ENCODE data around the gene SLC39A13. TPM values are rescaled to one million over a fixed set of nuclear protein-coding genes. Genes with fewer than 3 reads are reported as not detected.
A peak's percentile ranks its signal among the peaks of the same experiment; 100 is the strongest.

SLC39A13 gene
- total and polyA plus RNA-seq, 2 donors from 2014 or later: 80.6 to 93.2 TPM

DNA sequence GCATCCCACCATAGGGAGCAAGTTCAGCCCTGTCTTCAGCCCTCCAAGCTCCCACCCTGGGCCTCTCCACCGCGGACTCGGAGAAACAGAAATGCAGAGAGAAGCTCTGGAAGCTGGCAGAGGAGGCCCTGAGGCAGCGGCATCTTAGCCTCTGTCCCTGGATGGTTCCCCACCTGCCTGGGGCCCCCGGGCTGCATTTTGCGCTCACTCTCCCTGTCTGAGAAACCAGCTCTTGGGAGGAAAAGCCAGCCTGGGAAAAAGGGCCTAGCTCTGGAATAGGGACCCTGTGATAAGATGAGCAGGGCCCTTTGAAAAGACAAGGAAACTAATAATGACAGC, 18.0 kb upstream of the SLC39A13 start:
- H3K36me3 ChIP-seq (ENCODE audit: control insufficient read depth in 2 of 3, insufficient read depth in 3 of 3, low read length in 3 of 3): no peaks in the 10 kb centered on the region
- TF ChIP-seq, protein P1, sequence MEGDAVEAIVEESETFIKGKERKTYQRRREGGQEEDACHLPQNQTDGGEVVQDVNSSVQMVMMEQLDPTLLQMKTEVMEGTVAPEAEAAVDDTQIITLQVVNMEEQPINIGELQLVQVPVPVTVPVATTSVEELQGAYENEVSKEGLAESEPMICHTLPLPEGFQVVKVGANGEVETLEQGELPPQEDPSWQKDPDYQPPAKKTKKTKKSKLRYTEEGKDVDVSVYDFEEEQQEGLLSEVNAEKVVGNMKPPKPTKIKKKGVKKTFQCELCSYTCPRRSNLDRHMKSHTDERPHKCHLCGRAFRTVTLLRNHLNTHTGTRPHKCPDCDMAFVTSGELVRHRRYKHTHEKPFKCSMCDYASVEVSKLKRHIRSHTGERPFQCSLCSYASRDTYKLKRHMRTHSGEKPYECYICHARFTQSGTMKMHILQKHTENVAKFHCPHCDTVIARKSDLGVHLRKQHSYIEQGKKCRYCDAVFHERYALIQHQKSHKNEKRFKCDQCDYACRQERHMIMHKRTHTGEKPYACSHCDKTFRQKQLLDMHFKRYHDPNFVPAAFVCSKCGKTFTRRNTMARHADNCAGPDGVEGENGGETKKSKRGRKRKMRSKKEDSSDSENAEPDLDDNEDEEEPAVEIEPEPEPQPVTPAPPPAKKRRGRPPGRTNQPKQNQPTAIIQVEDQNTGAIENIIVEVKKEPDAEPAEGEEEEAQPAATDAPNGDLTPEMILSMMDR (IDR thresholded peaks at IDR 0.05; ENCODE audit: borderline replicate concordance, extremely low read depth, insufficient read depth): no peak
- no peak overlapping the region for H3K9ac ChIP-seq (ENCODE audit: low read length in 3 of 3)
- H3K9me3 ChIP-seq (ENCODE audit: control insufficient read depth in 2 of 3, insufficient read depth in 1 of 3, low read length in 3 of 3): no peaks in the 10 kb centered on the region
- FAIRE-seq: no peak
- DNase-seq: peak in 1 of 5 donors; percentile 29
- H3K27me3 ChIP-seq (ENCODE audit: control insufficient read depth, insufficient read depth, low read length): no peaks in the 10 kb centered on the region
- H3K27ac ChIP-seq (ENCODE audit: low read depth in 2 of 2, low read length in 2 of 2): no peak overlapping the region
- H3K4me3 ChIP-seq (ENCODE audit: low read length in 3 of 3): no peak overlapping the region
- intact Hi-C loops (cut with DNase I): no loop called here
- H3K4me1 ChIP-seq (ENCODE audit: control insufficient read depth in 2 of 3, insufficient read depth in 2 of 3, low read depth in 1 of 3, low read length in 3 of 3): peaks cover 0 to 3% (median 0%) of the 10 kb centered on the region in 3 donors

- Histone ChIP-seq H3K27me3 (ENCODE audit: control insufficient read depth, insufficient read depth, low read length) (no peaks in the 10 kb centered on the region), H3K9ac (ENCODE audit: low read length in 3 of 3) (no peak overlapping the region), H3K9me3 (ENCODE audit: control insufficient read depth in 2 of 3, insufficient read depth in 1 of 3, low read length in 3 of 3) (no peaks in the 10 kb centered on the region), H3K27ac (ENCODE audit: low read depth in 2 of 2, low read length in 2 of 2) (peak overlapping the region in 1 of 2 donors; percentile 11), H3K4me3 (ENCODE audit: low read length in 3 of 3) (no peak overlapping the region), H3K36me3 (ENCODE audit: control insufficient read depth in 2 of 3, insufficient read depth in 3 of 3, low read length in 3 of 3) (no peaks in the 10 kb centered on the region), H3K4me1 (ENCODE audit: control insufficient read depth in 2 of 3, insufficient read depth in 2 of 3, low read depth in 1 of 3, low read length in 3 of 3) (peaks cover 0 to 3% (median 0%) of the 10 kb centered on the region in 3 donors)
- DNase-seq: peak in 2 of 5 donors; percentile 14 to 74
- FAIRE-seq: no peak
- TF ChIP-seq, protein P1 (IDR thresholded peaks at IDR 0.05; ENCODE audit: borderline replicate concordance, extremely low read depth, insufficient read depth): no peak
- intact Hi-C loops (cut with DNase I): no loop called here
These were observed 17.3 kb upstream of the SLC39A13 start for GRCh38 chr11:47391077-47391583.

DNA sequence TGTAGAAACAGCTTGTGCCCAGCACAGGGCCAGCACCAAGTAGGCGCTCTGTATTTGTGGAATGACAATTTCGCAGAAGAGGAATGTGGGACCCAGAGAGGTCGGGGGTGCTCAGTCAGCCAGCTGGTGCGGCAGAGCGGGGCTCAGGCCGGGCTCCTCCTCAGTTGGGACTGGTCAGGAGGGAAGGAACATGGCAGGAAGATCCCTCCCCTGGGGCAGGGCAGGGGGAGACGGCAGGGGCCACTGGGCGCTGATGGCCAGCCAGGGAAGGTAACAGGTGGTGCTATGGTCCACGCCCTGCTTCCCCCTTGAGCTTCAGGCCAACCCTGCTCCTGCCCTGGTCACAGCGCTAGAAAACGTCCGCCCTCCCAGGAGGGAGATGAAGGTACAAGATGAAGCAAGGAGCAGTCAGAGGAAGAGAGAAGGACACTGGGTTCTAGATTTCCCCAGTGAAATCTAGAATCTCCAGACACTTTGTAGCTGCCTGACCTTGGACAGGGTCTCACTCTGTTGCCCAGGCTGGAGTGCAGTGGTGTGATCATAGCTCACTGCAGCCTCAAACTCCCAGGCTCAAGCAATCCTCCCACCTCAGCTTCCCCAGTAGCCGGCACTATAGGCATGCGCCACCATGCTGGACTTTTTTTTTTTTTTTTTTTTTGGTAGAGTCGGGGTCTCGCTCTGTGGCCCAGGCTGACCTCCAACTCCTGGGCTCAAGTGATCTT, 16.5 kb upstream of the SLC39A13 start:
- intact Hi-C loops (cut with DNase I): no loop called here
- Histone ChIP-seq H3K9me3 (ENCODE audit: control insufficient read depth in 2 of 3, insufficient read depth in 1 of 3, low read length in 3 of 3) (no peaks in the 10 kb centered on the region), H3K9ac (ENCODE audit: low read length in 3 of 3) (no peak overlapping the region), H3K36me3 (ENCODE audit: control insufficient read depth in 2 of 3, insufficient read depth in 3 of 3, low read length in 3 of 3) (no peaks in the 10 kb centered on the region), H3K27ac (ENCODE audit: low read depth in 2 of 2, low read length in 2 of 2) (peak overlapping the region in 1 of 2 donors; percentile 11), H3K4me3 (ENCODE audit: low read length in 3 of 3) (no peak overlapping the region), H3K27me3 (ENCODE audit: control insufficient read depth, insufficient read depth, low read length) (no peaks in the 10 kb centered on the region), H3K4me1 (ENCODE audit: control insufficient read depth in 2 of 3, insufficient read depth in 2 of 3, low read depth in 1 of 3, low read length in 3 of 3) (peaks cover 0 to 3% (median 0%) of the 10 kb centered on the region in 3 donors)
- DNase-seq (peak in 1 of 5 donors; percentile 75), FAIRE-seq (no peak)
- TF ChIP-seq, protein P1 (IDR thresholded peaks at IDR 0.05; ENCODE audit: borderline replicate concordance, extremely low read depth, insufficient read depth): no peak

Data from kidney (tissue), 14 donors.